HG02610 (cell line): ENCODE results near the gene LSP1.

Experiments used
- ATAC-seq: cut with Tn5 transposase; IDR thresholded peaks from one replicate; pipeline ENCODE4 v1.9.1; 2021; ENCODE audit warnings: mild to moderate bottlenecking, moderate library complexity; ENCODE audit not compliant: unreplicated experiment

The LSP1 gene

DNA sequence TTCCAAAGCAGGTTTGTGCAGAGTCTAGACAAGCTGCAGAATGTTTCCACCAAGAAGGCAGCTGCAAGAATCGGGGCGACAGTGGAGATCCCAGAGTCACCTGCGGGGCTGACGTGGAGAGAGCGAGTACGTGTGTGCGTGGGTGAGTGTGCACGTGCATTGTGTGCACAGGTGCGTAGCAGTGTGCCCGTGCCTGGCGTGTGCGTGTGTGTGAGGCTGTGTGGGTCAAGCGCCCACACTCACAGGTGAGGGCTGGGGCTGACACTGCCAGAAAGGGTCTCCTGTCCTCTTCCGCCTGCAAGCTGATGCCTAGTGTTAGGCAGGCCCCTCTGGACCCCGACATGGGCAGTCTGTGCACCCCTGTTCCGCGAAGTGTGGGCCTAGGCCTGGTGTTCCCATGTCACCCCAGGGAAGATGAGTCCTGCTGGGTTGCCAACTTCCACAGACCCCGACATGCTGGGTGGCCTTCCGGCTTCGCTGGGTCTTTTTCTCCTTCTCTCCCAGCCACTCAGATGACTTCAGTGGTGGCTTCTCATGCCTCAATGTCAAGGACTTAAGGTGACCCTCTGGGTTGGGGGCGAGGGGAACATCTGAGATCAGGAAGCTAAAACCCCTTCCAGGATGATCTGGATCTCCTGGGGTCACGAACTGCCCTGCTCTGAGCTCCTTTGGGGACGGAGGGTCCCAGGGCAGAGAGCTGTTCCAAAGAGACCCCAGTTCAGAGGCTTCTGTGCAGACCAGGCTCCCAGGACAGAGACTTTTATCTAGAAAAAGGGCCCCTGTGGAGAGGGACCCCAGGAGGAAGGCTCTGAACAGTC is 28.5 kb upstream of the LSP1 start:
- ATAC-seq: no peak

DNA sequence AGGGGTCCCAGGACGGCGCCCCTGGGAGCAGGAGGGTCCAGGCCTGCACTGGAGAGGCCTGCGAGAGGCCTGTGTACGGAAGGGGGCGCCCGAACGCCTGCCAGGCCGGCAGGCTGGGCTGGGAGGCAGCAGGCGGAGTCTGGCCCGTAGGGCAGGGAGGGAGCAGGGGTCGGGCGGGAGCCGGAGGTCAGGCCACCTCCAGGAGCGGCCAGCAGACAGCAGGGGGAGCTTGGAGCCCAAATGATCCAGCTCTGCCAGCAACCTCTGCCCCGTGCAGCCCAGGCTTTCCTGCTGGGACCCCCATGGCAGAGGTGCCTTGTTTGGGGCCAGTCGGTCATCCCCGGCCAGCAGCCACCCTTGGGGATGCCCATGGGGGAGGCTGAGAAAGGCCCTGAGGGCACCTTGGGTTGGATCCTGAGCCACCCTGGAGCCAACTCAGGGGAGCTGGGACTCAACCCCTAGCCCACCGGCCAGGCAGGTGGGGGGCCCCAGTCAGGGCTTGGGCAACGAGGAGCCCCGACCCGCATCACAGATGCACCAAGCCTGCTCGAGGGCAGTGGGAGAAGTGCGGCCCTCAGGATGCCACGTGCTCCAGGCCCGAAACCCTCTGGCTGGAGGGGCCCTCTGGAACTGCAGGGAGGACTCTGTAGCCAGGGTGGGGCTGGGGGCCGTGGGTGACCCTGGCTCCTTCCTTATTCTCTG is 27.7 kb upstream of the LSP1 start:
- ATAC-seq: no peak

DNA sequence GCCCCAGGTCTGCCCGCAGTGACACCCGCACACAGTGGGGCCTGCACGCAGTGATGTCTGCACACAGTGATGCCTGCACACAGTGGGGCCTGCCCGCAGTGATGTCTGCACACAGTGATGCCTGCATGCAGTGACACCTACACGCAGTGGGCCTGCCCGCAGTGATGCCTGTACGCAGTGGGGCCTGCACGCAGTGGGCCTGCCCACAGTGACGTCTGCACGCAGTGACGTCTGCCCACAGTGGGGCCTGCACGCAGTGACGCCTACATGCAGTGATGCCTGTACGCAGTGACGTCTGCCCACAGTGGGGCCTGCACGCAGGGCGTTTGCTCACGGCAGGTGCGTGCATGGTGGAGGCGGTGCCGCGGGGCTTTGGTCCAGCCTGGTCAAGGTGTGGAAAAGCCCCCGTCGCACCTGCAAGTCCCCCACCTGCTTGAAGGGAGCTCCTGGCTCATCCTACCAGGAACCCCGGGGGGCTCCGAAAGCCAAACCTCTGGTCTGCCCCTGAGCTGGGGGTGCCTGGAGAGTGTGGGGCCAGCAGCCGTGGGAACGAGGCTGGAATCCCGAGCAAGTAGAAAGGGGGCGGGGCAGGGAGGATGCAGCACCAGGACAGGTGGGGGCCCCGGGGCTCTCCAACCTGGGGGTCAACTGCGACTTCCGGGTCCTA is 27.0 kb upstream of the LSP1 start:
- ATAC-seq: no peak

DNA sequence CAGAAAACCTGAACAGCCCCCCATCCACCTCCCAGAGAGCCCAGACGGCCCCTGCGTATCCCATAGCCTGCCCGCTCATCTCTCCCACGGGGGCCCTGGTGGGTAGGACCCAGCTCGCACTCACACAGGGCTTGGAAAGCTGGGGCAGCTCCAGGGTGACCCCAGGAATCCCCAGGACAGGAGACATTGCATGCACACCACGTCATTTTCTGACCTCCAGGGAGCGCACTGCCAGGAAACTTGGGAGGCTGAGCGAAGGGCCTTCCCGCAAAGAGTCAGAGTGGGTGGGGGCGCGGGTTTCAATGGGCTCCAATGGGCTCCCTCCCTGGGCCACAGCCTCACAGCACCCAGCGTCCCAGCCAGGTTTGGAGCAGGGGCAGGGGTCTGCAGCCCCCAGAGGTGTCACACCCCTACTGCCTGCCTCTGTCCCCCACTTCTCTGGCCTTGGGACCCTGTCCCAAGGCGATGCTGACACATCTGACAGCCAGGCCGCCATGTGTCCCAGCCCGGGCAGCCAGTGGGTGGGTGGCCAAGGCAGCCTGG is 26.3 kb upstream of the LSP1 start:
- no peak for ATAC-seq

DNA sequence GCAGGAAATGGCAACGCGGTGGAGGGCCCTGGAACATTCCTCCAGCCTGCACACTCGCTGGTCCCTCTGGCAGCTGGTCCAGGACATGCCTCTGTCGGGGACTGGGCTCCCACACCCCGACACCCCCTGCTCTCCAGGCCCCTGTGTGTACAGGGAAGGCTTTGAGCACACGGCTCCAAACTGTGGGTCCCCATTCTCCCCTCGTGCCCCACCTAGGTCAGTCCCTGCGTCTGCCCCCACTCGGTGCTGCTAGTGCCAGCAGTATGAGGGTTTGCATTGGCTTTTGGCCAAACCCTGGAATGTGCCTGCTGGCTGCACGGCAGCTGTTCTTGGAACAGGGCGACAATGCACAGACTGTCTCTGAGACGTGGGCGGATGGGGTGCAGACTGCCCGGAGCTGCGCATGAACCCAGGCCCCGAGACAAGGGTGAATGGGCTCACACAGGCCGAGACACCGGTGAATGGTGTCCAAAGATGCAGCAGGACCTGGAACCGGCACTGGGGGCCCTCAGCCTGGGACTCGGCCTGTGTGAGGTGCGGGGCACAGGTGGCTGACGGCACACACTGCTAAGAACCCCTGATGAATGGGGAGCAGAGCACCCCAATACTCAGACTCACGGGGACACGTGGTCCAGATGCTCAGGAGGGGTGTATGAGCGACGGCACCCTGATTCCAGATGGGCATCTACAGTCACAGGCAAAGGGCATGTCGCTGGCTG is 25.6 kb upstream of the LSP1 start:
- ATAC-seq: no peak

DNA sequence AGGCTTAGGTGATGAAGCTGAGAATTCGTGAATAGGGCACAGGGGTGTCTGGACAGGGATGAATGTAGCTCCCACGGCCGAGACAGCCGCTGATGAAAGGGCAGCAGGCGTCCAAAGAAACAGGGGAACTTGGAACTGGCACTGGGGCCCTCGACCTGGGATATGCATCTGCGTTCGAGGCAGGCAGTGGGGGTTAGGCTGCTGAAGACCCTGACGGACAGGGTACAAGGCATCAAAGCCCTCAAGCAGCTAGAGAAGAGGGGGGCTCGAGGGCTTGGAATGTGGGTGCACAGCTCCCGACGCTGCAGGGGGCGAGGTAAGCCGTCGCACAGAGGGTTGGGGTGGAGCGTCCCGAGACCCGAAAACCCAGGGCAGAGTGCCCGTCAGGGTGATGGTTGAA is 25.0 kb upstream of the LSP1 start:
- no peak for ATAC-seq

DNA sequence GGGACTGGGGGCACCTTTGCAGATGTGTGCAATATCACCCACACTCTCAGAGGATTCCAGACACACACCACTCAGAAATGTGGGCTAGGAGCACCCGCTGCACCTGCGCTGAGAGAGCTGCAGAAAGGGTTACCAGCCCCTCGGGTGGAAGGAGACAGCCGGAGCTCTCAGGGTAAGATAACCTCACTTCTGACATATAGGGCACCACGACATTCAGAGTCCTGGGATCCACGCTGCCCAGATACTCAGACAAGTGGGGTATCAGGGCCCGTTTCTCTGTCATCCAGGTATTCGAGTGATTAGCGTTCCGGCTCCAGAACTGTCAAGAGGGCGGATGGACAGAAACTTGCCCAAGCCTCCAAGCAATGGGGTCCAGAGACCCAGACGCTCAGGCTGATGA is 24.3 kb upstream of the LSP1 start:
- no peak for ATAC-seq

DNA sequence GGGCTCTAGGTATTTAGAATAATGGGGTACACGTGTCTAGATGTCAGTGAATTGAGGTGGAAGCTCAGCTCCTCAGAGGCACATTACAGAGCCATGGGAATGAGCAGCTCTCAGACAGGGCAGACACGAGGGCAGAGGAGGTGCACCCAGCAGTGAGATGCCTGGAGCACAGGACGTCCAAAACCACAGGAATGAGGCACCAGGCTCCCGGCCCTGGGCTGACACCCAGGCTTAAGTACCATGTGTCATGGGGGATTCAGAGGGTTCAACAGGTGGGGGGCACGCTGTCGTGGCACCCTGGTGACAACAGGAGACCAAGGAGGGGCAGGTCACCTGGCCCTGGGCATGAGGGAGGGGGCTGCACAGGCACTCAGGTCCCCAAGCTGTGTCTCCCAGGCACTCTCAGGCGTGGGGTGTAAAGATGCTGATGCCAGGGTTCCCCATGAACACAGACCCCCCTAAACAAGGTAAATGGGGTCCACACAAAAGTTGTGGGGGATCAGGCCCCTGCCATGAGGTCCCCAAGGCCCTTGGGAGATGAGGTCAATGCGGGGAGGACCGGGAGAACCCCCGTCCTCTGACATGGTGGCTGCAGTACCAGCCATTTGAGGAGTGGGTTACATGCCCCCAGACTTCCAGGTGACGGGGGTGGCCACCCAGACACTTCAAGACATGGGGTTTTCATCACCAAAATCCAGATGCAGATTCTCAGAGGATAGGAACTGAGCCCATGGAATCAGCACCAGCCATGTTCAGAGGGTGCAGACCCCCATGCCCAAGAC is 23.7 kb upstream of the LSP1 start:
- ATAC-seq: no peak

DNA sequence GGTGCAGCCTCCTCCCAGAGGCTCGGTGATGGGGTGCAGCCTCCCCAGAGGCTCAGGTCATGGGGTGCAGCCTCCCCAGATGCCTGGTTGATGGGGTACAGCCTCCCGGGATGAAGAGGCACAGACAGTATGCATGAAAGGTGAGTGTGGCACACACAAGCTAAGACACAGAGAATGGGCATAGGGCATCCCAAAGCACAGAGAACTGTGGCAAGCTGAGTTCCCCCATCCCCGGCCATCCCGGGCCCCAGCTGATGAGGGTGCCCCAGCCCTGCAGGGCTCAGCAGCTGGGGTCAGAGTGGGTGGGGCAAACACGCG is 22.9 kb upstream of the LSP1 start:
- no peak for ATAC-seq

DNA sequence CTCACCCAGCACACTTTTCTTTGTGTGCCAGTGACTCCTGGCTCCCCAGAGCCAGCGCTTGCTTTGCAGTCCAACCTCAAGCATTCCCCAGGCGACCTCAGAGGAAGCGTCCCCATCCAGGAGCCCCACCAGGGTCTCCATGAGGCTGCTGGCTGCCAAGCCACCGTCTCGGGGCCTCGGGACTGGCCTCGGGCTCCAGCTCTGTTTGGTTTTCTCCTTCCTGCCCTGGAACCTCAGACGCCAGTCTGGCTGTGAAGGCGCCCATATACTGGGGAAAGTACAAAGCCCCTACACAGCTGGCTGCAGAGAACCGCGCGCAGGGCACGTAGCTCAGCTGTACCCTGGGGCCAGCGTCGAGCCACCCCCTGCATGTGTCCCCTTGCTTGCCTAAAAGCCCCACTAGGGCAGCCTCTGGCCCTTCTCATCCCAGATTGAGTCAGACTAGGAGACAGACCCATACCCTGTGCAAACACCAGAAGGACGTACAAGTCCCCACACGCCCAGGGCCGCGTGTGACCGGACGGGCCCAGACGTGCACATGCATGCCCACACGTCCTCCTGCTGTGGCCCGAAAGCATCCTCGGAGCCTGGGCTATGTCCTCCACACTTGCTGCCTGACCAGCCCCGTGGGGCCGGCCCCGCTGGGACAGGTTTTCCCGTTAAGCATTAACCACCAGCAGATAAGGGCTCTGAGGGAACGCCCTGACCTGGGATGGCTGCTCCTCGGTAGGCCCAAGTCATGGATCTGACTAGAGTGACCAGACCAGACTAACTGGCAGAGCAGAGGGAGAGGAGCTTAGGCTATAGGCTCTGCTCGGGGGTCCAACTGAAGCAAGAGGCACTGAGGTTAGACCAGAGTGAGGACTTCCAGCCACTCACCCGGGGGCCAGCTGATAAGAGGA is 22.3 kb upstream of the LSP1 start:
- no peak for ATAC-seq

DNA sequence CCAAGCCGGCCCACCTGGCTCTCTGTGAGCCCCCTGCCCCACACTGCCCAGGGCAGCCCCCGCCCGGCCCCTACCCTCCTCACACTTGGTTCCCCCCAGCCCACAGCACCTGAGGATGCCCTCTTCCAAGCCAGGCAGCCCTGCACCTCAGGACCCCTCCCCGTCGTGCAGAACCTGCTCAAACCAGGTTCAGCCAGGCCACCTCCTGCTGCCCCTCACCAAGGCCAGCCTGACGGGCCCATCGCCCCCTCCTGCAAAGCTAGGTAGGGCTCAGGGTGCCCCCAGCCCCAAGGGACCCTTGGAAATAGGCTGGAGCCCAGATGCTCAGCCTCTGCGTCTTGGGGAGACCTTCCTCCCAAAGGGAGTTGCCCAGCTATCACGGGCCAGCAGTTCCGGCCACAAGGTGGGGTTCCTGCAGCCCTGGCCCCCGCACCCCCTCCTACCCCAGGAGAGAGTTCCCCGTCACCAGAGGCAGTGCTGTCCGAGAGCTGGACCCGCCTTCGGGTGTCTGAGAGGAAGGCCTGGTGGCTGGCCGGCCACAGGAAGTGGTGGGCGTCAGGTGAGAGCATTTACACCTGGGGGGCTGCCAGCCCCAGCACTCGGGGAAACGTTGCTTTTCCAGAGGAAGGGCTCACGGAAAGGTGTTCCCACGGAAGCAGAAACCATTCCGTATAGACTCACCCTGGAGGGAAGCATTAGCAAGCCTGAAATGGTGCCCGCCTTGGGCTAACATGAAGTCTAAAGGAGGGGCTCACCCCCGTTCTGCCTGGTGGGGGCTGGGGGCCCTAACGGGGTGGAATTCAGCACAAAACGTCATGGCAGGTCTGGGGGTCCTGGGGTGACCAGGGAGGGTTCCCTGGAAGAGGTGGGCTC is 21.3 kb upstream of the LSP1 start:
- no peak for ATAC-seq

DNA sequence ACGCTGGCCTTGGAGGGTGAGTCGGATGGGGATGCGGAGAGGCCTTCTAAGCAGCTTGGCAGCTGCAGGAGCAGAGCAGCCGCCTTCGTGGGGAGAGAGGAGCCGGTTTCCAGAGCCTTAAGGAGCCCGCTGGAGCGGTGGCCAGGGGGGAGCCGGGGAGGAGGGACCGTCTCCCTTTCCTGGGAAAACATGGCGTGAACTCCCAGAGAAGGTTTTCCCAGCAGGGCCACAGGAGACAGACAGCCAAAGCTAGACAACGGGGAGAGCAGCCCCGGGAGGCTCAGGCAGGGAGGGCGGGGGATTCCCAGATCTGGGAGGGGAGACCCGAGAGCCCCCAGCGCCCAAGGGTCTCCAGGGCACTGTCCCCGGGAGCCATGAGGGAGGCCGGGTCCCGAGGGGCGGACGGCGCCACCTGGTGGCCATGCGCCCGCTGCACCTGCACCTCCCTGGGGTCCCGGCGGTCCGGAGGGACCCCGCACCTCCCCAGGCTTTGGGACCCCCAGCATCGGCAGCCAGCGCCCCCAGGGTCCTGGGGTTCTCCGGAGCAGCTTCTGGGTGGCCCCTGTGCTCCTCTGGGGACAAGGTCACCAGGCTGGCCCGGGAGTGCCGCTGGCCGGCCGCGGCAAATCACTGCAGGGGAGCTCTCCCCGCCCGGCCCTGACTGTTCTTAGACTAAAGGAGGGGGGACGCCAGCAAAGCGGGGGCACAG is 20.5 kb upstream of the LSP1 start:
- no peak for ATAC-seq

DNA sequence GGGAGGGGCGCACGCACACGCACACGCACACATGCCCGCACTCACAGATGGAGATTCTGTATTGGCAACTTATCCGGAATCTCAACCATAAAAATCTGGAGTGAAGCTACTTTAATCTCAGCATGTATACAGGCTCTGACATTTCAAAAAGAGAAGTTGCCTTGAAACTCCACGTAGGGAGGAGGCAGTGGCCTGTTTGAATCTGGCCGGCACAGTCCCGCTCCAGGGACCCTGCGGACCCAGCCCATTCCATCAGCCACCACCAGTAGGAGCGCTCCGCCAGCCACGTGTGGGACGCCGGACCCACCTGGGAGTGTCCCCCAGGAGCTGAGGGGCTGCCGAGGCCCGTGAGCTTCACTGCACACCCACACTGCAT is 20.0 kb upstream of the LSP1 start:
- no peak for ATAC-seq

DNA sequence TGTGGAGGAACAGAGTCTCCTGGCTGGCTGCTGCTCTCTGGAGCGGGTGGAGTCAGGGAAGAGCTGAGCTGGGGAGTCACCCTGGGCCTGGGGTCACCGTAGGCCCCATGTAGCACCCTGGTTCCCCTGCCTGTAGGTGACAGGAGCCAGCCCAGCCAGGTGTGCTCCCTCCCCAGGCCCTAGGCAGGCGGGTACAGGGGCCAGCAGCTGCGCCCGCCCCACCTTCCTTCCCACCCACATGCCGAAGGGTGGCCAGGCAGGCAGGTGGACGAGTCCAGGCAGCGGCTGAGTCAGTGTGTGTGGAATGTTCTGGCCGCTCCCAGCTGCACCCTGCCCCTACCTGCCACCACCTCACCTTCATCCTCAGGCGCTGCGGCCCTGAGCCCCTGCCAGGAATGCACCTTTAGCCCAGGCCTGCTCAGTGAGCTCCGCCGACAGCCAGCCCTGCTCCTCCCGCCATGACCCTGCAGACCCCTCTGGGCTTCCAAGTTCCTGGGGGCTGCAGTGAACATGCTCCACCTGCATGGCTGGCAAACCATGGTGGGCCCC is 18.7 kb upstream of the LSP1 start:
- ATAC-seq: no peak

DNA sequence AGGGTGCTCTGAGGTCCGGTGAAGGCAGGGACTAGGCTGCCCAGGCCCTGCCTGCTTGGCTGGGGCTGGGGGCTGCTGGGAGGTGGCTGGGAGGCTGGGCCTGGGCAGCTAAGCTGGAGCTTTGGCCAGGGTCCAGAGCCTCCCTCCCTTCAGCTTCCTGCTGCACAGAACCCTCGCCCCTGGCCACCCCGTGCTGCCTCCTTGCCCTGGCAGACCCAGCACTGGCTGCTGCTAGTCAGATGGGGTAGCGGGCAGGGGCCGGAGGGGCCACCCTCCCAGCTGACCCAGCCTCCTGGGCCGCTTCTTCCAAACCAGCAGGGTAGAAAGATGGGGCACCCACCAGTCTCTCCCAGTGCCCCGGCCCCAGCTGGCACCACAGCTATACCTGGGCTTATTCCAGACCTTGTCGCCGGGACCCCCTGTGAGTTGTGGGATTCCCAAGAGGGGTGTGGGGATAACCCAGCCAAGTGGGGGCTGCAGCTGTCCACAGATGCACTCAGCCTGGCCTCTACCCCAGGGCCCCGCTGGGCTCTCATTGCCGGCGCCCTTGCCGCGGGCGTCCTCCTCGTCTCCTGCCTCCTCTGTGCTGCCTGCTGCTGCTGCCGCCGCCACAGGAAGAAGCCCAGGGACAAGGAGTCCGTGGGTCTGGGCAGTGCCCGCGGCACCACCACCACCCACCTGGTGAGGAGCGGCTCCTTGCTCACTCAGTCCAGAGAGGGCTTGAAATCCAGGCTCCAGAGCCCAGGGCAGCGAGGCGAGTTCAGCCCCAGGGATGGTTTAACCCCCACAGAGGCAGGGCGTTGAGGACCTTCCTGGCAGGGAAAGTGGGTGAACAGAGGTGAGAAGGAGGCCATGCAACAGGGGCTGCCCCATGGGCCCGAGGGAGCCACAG is 17.9 kb upstream of the LSP1 start, which contains the start of gene SYT8:
Gene SYT8, plus strand, starts transcription at position 212 of the 892 bp plus-strand sequence. Its CDS starts 116 bp downstream, at position 328.
- no peak for ATAC-seq

DNA sequence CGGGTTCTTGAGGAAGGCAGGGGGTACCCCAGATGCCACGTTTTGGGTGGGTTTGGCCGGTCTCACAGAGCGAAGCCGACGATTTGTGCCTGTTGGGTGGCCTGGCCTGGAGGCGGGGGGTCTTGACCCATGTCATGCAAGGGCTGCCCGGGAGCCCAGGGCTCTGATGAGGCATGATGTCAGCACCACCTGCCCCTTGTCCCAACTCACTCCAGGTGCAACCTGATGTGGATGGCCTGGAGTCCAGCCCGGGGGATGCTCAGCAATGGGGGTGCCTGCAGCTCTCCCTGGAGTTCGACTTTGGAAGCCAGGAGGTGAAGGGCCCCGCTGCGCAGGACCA is 17.2 kb upstream of the LSP1 start:
- ATAC-seq: no peak
